Panc1 (cell line): Measurements from ENCODE around the gene DIABLO.

Experiments
- CTCF ChIP-seq: fragments of 450-650 bp; IDR thresholded peaks from 2 replicates; pipeline ENCODE4 v1.5.1; 2017; ENCODE audit warnings: mild to moderate bottlenecking
- POLR2AphosphoS5 ChIP-seq: IDR thresholded peaks from 2 replicates; pipeline ENCODE4 v1.6.1; 2012; ENCODE audit warnings: mild to moderate bottlenecking, low read depth, low read length, moderate library complexity

GRCh38 chr12:122203301-122204166, 22.3 kb downstream of the DIABLO start, which contains the start of gene B3GNT4:
- no peak for TF ChIP-seq CTCF
- no peak for TF ChIP-seq POLR2AphosphoS5
